Esophagus muscularis mucosa (tissue), 4 donors: ENCODE data around the gene ALS2. TPM values are rescaled to one million over a fixed set of nuclear protein-coding genes. Genes with fewer than 3 reads are reported as not detected.

Source experiments
- DNase-seq: peaks from one replicate; pipeline ENCODE4 v3.0.0-alpha.2; 2017; ENCODE audit errors: extremely low spot score
- H3K27ac ChIP-seq, 4 donors: fragments of 200-600 bp; sonication (generic); replicated peaks in 1 of 4; 1 replicate in 3 of 4; 2 replicates in 1 of 4; pipeline ENCODE4 v1.5.1; 2016 to 2019; ENCODE audit warnings: mild to moderate bottlenecking in 1 of 4
- H3K27me3 ChIP-seq, 4 donors: fragments of 200-600 bp; sonication (generic); one replicate each; pipeline versions ENCODE4 v1.5.1 to v1.6.0; 2016 to 2019
- H3K36me3 ChIP-seq, 4 donors: fragments of 200-600 bp; sonication (generic); one replicate each; pipeline ENCODE4 v1.5.1; 2016 to 2019
- H3K4me1 ChIP-seq, 4 donors: fragments of 200-600 bp; sonication (generic); one replicate each; pipeline ENCODE4 v1.5.1; 2016 to 2019
- H3K4me3 ChIP-seq, 4 donors: fragments of 200-600 bp; sonication (generic); 1 replicate in 2 of 4; 2 replicates in 2 of 4; pipeline ENCODE4 v1.5.1; 2016 to 2019; ENCODE audit warnings: mild to moderate bottlenecking in 4 of 4, moderate library complexity in 1 of 4
- H3K9me3 ChIP-seq, 4 donors: fragments of 200-600 bp; sonication (generic); 1 replicate in 3 of 4; 2 replicates in 1 of 4; pipeline ENCODE4 v1.5.1; 2016 to 2019
- CTCF ChIP-seq, 3 experiments: fragments of 200-600 bp in 2 of 3; fragments of 450-650 bp in 1 of 3; sonication (generic) in 2 of 3; IDR thresholded peaks; one replicate each; pipeline ENCODE4 v1.5.1; 2017 to 2019; ENCODE audit warnings: antibody characterized with exemption in 3 of 3, mild to moderate bottlenecking in 2 of 3, moderate library complexity in 1 of 3
- EP300 ChIP-seq: sonication (generic); formaldehyde crosslinking; IDR thresholded peaks from one replicate; pipeline ENCODE4 v1.6.1; 2017; ENCODE audit warnings: antibody characterized with exemption
- POLR2A ChIP-seq: fragments of 450-650 bp; IDR thresholded peaks from one replicate; pipeline ENCODE4 v1.6.1; 2017; ENCODE audit warnings: antibody characterized with exemption, moderate library complexity, mild to moderate bottlenecking, low read depth
- POLR2AphosphoS5 ChIP-seq, 2 donors: sonication (generic); formaldehyde crosslinking; IDR thresholded peaks; one replicate each; pipeline ENCODE4 v1.6.1; 2017; ENCODE audit warnings: antibody characterized with exemption in 2 of 2
- WGBS: methylation state at CpG from one replicate; pipeline ENCODE4 v1.1.5; 2018; 5-methylcytosine and 5-hydroxymethylcytosine counted together
- intact Hi-C: fragments of 100-400 bp; cut with DNase I; formaldehyde crosslinking; loops from one replicate; pipeline ENCODE4 v1.15.1; 2023
- total RNA-seq, 4 donors: library from RNA; depleted of rRNA; stranded (reverse); fragments of >200 nt; gene quantifications; one replicate each; pipeline versions ENCODE4 v1.1.0 to v1.2.1, GENCODE V29; 2016

ALS2 gene
- total RNA-seq, 4 donors from 2014 or later = 12.6 to 22.4 (median 17.0) TPM

GRCh38 chr2:201788371-201788770, 7.6 kb upstream of the ALS2 start:
- DNase-seq = no peak
- TF ChIP-seq POLR2A (no peak), CTCF (IDR thresholded peaks at IDR 0.05) (no peak), POLR2AphosphoS5 (IDR thresholded peaks at IDR 0.05) (no peak), EP300 (no peak)
- H3K36me3 ChIP-seq = no peaks in the 10 kb centered on the region
- no peaks in the 10 kb centered on the region for H3K4me1 ChIP-seq
- intact Hi-C loops = no loop called here
- H3K9me3 ChIP-seq = no peaks in the 10 kb centered on the region
- 72% methylated on average over 3 of the region's 3 CpGs for WGBS
- H3K27ac ChIP-seq = no peak overlapping the region
- no peaks in the 10 kb centered on the region for H3K27me3 ChIP-seq
- H3K4me3 ChIP-seq = no peak overlapping the region

GRCh38 chr2:201786471-201786870, 5.7 kb upstream of the ALS2 start:
- H3K27me3 ChIP-seq = no peaks in the 10 kb centered on the region
- no peak for TF ChIP-seq EP300
- no peak for TF ChIP-seq POLR2A
- TF ChIP-seq CTCF (IDR thresholded peaks at IDR 0.05) = no peak
- TF ChIP-seq POLR2AphosphoS5 (IDR thresholded peaks at IDR 0.05) = no peak
- no peaks in the 10 kb centered on the region for H3K9me3 ChIP-seq
- peaks cover 5 to 9% (median 7%) of the 10 kb centered on the region in 4 donors for H3K4me1 ChIP-seq
- intact Hi-C loops = no loop called here
- no peak overlapping the region for H3K27ac ChIP-seq
- no peak for DNase-seq
- no peak overlapping the region for H3K4me3 ChIP-seq
- no peaks in the 10 kb centered on the region for H3K36me3 ChIP-seq

GRCh38 chr2:201785135-201785534, 4.4 kb upstream of the ALS2 start:
- intact Hi-C loops = no loop called here
- no peak overlapping the region for H3K4me3 ChIP-seq
- no peaks in the 10 kb centered on the region for H3K36me3 ChIP-seq
- H3K4me1 ChIP-seq = peaks cover 5 to 10% (median 9%) of the 10 kb centered on the region in 4 donors
- 79% methylated on average over 4 of the region's 4 CpGs for WGBS
- no peaks in the 10 kb centered on the region for H3K27me3 ChIP-seq
- TF ChIP-seq EP300 (no peak), CTCF (IDR thresholded peaks at IDR 0.05) (no peak), POLR2AphosphoS5 (IDR thresholded peaks at IDR 0.05) (no peak), POLR2A (no peak)
- no peak for DNase-seq
- no peak overlapping the region for H3K27ac ChIP-seq
- no peaks in the 10 kb centered on the region for H3K9me3 ChIP-seq

- WGBS = 75% methylated on average over 1 of the region's 1 CpG
- Histone ChIP-seq H3K4me3 (no peak overlapping the region), H3K27me3 (no peaks in the 10 kb centered on the region), H3K4me1 (peaks cover 10 to 16% (median 15%) of the 10 kb centered on the region in 4 donors), H3K27ac (no peak overlapping the region), H3K36me3 (no peaks in the 10 kb centered on the region), H3K9me3 (no peaks in the 10 kb centered on the region)
- DNase-seq = no peak
- TF ChIP-seq POLR2A (no peak), POLR2AphosphoS5 (IDR thresholded peaks at IDR 0.05) (no peak), EP300 (no peak), CTCF (IDR thresholded peaks at IDR 0.05) (no peak)
- intact Hi-C loops = no loop called here
These were observed 3.8 kb upstream of the ALS2 start for GRCh38 chr2:201784563-201784962.

GRCh38 chr2:201781557-201782051, 871 bp upstream of the ALS2 start:
- intact Hi-C loops = no loop called here
- WGBS = 4% methylated on average over 15 of the region's 15 CpGs
- H3K27me3 ChIP-seq = no peaks in the 10 kb centered on the region
- peak overlapping the region; percentile 78 to 89 (median 80) for H3K4me3 ChIP-seq
- peaks cover 23 to 31% (median 28%) of the 10 kb centered on the region in 4 donors for H3K4me1 ChIP-seq
- no peaks in the 10 kb centered on the region for H3K36me3 ChIP-seq
- TF ChIP-seq POLR2AphosphoS5 (IDR thresholded peaks at IDR 0.05) = no peak
- TF ChIP-seq CTCF (IDR thresholded peaks at IDR 0.05) = no peak
- no peak for TF ChIP-seq POLR2A
- no peak for TF ChIP-seq EP300
- H3K27ac ChIP-seq = peak overlapping the region; percentile 88 to 93 (median 90)
- H3K9me3 ChIP-seq = no peaks in the 10 kb centered on the region
- DNase-seq = no peak
